Prostate gland (tissue), 2 donors: ENCODE data around the gene TSSK3. TPM values are rescaled to one million over a fixed set of nuclear protein-coding genes. Genes with fewer than 3 reads are reported as not detected.

ENCODE experiments used
- DNase-seq: peaks from one replicate; pipeline ENCODE4 v3.0.0-alpha.2; 2019; ENCODE audit warnings: low spot score
- H3K27ac ChIP-seq, 2 donors: fragments of 200-600 bp; sonication (generic); 2 replicates each; pipeline ENCODE4 v1.5.1; 2017 to 2019
- H3K27me3 ChIP-seq: fragments of 200-600 bp; sonication (generic); replicated peaks from 2 replicates; pipeline ENCODE4 v1.5.1; 2019; ENCODE audit not compliant: insufficient read depth
- H3K36me3 ChIP-seq, 2 donors: fragments of 200-600 bp; sonication (generic); 1 replicate in 1 of 2; 2 replicates in 1 of 2; pipeline versions ENCODE4 v1.5.1 to v1.8.1; 2017 to 2019
- H3K4me1 ChIP-seq: fragments of 200-600 bp; sonication (generic); replicated peaks from 2 replicates; pipeline ENCODE4 v1.5.1; 2019
- H3K4me3 ChIP-seq, 2 donors: fragments of 200-600 bp; sonication (generic); 2 replicates each; pipeline ENCODE4 v1.5.1; 2017 to 2019
- H3K9me3 ChIP-seq: fragments of 200-600 bp; sonication (generic); 2 replicates; pipeline ENCODE4 v1.5.1; 2017
- POLR2A ChIP-seq: fragments of 450-650 bp; IDR thresholded peaks from one replicate; pipeline ENCODE4 v1.6.1; 2016; ENCODE audit warnings: antibody characterized with exemption, mild to moderate bottlenecking
- POLR2AphosphoS5 ChIP-seq: sonication (generic); formaldehyde crosslinking; IDR thresholded peaks from one replicate; pipeline ENCODE4 v1.6.1; 2017; ENCODE audit warnings: antibody characterized with exemption
- WGBS: methylation state at CpG from one replicate; pipeline ENCODE4 v1.1.5; 2018; 5-methylcytosine and 5-hydroxymethylcytosine counted together
- intact Hi-C: fragments of 100-400 bp; cut with DNase I; formaldehyde crosslinking; loops from one replicate; pipeline ENCODE4 v1.14.2; 2022
- total RNA-seq, 2 donors: library from RNA; depleted of rRNA; stranded (reverse); fragments of >200 nt; gene quantifications; one replicate each; pipeline ENCODE4 v1.1.0, GENCODE V29; 2016
- TF ChIP-seq, protein P1 (sequence below), 4 experiments: fragments of 200-600 bp in 2 of 4; fragments of 450-650 bp in 2 of 4; sonication (generic) in 2 of 4; IDR thresholded peaks; 1 replicate in 3 of 4; 2 replicates in 1 of 4; pipeline ENCODE4 v1.5.1; 2016 to 2019; ENCODE audit warnings: antibody characterized with exemption in 4 of 4, mild to moderate bottlenecking in 2 of 4, moderate library complexity in 2 of 4

TSSK3 gene
- total RNA-seq, 2 donors from 2014 or later: 7.0 TPM; not detected in 1

DNA sequence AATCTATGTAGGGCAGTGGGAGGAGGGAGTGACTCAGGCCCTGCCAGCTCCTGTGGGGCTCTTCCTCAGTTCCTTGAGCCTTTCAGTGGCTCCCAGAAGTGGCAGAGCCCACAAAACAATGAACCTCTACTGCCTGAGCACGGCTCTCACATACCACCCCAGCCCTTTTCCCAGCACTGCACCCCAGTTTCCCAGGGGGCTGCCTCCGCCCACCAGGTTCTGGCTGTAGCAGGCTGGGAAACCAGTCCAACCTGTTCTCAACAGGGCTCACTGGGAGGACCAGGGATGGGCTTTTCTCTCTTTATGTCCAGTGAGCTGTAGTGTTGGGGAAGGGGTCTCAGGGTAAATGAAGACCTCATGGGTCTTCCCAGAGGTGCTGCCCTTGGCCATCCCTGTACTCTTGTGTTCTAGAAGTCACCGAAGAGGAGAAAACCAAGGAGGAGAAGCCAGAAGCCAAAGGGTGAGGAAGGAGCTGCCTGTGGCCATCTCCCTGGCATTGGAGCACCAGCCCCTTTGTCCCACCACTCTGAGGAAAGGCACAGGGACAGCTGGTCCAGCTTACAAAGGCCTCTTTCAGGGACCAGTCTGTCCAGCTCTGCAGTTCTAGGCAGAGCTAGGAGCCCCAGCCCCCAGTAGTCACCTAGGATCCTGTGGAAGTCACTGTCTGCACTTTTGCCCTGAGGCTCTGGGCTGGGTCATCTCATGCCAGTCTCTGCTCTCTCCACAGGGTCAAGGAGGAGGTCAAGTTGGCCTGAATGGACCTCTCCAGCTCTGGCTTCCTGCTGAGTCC lies 29.9 kb upstream of the TSSK3 start:
- Histone ChIP-seq H3K27ac (peak overlapping the region; percentile 58 to 63), H3K4me3 (no peak overlapping the region)

DNA sequence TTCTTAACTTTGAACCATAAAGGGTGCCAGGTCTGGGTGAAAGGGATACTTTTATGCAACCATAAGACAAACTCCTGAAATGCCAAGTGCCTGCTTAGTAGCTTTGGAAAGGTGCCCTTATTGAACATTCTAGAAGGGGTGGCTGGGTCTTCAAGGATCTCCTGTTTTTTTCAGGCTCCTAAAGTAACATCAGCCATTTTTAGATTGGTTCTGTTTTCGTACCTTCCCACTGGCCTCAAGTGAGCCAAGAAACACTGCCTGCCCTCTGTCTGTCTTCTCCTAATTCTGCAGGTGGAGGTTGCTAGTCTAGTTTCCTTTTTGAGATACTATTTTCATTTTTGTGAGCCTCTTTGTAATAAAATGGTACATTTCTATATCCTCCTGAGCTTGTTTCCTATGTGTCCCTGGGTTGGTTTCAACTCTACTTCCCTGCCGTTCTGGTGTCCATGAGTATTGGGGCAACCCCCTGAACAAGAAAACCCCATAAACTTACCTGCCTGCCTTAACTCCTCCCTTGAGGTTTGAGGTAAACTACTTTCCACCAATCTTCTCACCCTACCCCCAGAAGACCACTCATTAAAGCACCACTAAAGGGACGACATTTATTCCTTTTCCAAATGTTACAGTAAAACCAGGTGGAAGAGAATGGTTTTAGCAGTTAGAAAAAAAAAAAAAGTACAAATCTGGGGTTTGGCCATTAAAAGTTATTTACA lies 28.9 kb upstream of the TSSK3 start:
- WGBS: 51% methylated on average over 3 of the region's 3 CpGs
- peaks cover 0 to 13% of the 10 kb centered on the region in 2 donors for H3K36me3 ChIP-seq

More for the DNA sequence above, 29.9 kb upstream of the TSSK3 start:
- no peaks in the 10 kb centered on the region for H3K27me3 ChIP-seq
- no peak for TF ChIP-seq POLR2AphosphoS5
- WGBS: 46% methylated on average over 3 of the region's 3 CpGs
- intact Hi-C loops: no loop called here
- H3K4me1 ChIP-seq: peaks cover 6% of the 10 kb centered on the region
- peaks cover 3 to 14% of the 10 kb centered on the region in 2 donors for H3K36me3 ChIP-seq
- DNase-seq: peak; percentile 48
- no peaks in the 10 kb centered on the region for H3K9me3 ChIP-seq

DNA sequence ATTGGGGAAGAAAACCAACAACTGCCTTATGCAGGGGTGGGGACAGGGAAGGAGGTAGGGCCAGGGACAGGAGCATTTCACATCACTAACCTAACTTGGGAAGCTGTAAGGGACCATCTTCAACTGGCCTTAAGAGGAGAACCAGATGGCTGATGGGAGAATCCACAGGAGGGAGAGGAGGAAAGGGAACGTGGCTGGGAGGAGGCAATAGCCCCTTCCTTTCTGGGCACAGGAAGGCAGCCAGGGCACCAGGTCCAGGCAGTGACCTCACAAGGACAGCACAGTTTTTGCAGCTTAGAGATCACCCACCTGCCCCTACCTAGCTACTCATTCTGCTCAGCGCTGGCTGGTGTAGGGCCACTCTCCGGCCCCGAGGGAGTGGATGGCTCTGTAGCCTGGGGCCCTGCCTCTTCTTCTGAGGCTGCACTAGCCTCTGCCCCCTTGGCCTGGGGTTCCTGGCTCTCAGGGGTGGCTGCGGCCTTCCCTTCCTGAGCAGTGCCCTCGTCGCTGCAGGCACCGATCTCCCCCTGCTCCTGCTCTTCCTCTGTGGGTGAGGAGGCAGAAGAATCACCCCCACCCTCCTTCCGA lies 28.0 kb upstream of the TSSK3 start:
- peak overlapping the region; percentile 78 to 79 for H3K4me3 ChIP-seq
- TF ChIP-seq POLR2A: no peak
- TF ChIP-seq, protein P1, sequence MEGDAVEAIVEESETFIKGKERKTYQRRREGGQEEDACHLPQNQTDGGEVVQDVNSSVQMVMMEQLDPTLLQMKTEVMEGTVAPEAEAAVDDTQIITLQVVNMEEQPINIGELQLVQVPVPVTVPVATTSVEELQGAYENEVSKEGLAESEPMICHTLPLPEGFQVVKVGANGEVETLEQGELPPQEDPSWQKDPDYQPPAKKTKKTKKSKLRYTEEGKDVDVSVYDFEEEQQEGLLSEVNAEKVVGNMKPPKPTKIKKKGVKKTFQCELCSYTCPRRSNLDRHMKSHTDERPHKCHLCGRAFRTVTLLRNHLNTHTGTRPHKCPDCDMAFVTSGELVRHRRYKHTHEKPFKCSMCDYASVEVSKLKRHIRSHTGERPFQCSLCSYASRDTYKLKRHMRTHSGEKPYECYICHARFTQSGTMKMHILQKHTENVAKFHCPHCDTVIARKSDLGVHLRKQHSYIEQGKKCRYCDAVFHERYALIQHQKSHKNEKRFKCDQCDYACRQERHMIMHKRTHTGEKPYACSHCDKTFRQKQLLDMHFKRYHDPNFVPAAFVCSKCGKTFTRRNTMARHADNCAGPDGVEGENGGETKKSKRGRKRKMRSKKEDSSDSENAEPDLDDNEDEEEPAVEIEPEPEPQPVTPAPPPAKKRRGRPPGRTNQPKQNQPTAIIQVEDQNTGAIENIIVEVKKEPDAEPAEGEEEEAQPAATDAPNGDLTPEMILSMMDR (IDR thresholded peaks at IDR 0.05): no peak
- TF ChIP-seq POLR2AphosphoS5: no peak
- no peaks in the 10 kb centered on the region for H3K9me3 ChIP-seq
- H3K36me3 ChIP-seq: peaks cover 0 to 13% of the 10 kb centered on the region in 2 donors
- H3K27me3 ChIP-seq: no peaks in the 10 kb centered on the region
- intact Hi-C loops: no loop called here
- 36% methylated on average over 9 of the region's 9 CpGs for WGBS
- H3K27ac ChIP-seq: peak overlapping the region; percentile 75 to 82
- DNase-seq: no peak
- H3K4me1 ChIP-seq: peaks cover 6% of the 10 kb centered on the region

More for the DNA sequence above, 28.9 kb upstream of the TSSK3 start:
- no peaks in the 10 kb centered on the region for H3K9me3 ChIP-seq
- no peak for TF ChIP-seq POLR2AphosphoS5
- TF ChIP-seq, protein P1 (IDR thresholded peaks at IDR 0.05): peak in 1 of 4 experiments; percentile 7
- peak overlapping the region; percentile 58 to 63 for H3K27ac ChIP-seq
- DNase-seq: no peak
- intact Hi-C loops: no loop called here
- H3K4me3 ChIP-seq: no peak overlapping the region
- H3K4me1 ChIP-seq: peaks cover 6% of the 10 kb centered on the region
- no peaks in the 10 kb centered on the region for H3K27me3 ChIP-seq

DNA sequence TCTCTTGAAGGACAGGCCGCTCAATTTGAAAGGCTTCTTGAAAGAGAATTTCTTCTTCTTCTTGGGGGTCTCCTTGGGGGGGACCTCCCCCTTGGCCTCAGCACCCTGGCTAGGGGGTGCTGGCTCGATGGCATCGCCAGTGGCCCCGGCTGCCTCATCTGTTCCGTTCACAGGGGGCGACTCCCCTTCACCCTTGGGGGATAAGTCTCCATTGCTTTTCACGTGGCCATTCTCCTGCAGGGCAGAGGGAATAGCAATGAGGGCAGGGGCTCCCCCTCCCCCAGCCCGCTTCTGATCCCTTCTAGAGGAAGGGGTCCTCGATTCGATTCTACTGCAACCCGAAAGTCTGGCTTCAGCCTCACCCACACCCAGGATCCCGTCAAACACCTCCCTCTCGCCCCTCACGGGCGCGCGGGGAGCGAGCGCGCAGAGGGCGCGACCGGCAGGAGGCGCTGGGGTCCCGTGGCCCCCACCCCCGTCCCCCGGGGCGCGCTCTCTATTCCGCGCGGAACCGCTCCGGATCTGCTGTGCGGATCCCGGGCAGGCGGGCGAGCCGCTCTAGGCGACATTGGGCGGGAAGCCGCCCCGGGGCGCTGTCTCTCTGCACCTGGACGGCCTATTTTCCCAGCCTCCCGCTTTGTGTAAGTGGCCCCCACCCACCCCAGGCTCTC lies 27.3 kb upstream of the TSSK3 start:
- intact Hi-C loops: no loop called here
- H3K4me1 ChIP-seq: peaks cover 6% of the 10 kb centered on the region

More for the DNA sequence above, 27.3 kb upstream of the TSSK3 start:
- Histone ChIP-seq H3K4me3 (peak overlapping the region; percentile 78 to 79), H3K36me3 (peaks cover 0 to 13% of the 10 kb centered on the region in 2 donors), H3K9me3 (no peaks in the 10 kb centered on the region), H3K27ac (peak overlapping the region; percentile 75 to 82), H3K27me3 (no peaks in the 10 kb centered on the region)
- DNase-seq: no peak
- TF ChIP-seq POLR2A: no peak
- TF ChIP-seq POLR2AphosphoS5: no peak
- TF ChIP-seq, protein P1 (IDR thresholded peaks at IDR 0.05): peak; percentile 64 to 77 (median 72)
- WGBS: 4% methylated on average over 46 of the region's 46 CpGs
